ENCODE measurements around the gene NSF. TPM values are rescaled to one million over a fixed set of nuclear protein-coding genes. Genes with fewer than 3 reads are reported as not detected.

The NSF gene
- total RNA-seq, 1 donor from 2014 or later, result 36.6 TPM

GRCh38 chr17:46796084-46796483 is 205.6 kb downstream of the NSF start:
- peaks cover 17% of the 10 kb centered on the region for H3K4me1 Mint-ChIP-seq (ENCODE audit: unreplicated experiment)
- peaks cover 7% of the 10 kb centered on the region for H3K27me3 Mint-ChIP-seq (ENCODE audit: unreplicated experiment)
- no peak for TF ChIP-seq CTCF (IDR thresholded peaks at IDR 0.05; ENCODE audit: unreplicated experiment)
- H3K4me3 Mint-ChIP-seq (ENCODE audit: unreplicated experiment), result no peak overlapping the region
- DNase-seq (ENCODE audit: low spot score), result no peak
- no peaks in the 10 kb centered on the region for H3K9me3 Mint-ChIP-seq (ENCODE audit: unreplicated experiment)
- peaks cover 4% of the 10 kb centered on the region for H3K36me3 Mint-ChIP-seq (ENCODE audit: low read depth, unreplicated experiment)
- no peak overlapping the region for H3K27ac Mint-ChIP-seq (ENCODE audit: unreplicated experiment)

GRCh38 chr17:46796524-46796923 is 206.1 kb downstream of the NSF start:
- Mint-ChIP-seq H3K4me1 (ENCODE audit: unreplicated experiment) (peaks cover 15% of the 10 kb centered on the region), H3K9me3 (ENCODE audit: unreplicated experiment) (no peaks in the 10 kb centered on the region), H3K27ac (ENCODE audit: unreplicated experiment) (peak overlapping the region; percentile 42), H3K27me3 (ENCODE audit: unreplicated experiment) (peaks cover 4% of the 10 kb centered on the region), H3K4me3 (ENCODE audit: unreplicated experiment) (no peak overlapping the region), H3K36me3 (ENCODE audit: low read depth, unreplicated experiment) (peaks cover 4% of the 10 kb centered on the region)
- DNase-seq (ENCODE audit: low spot score), result no peak
- TF ChIP-seq CTCF (IDR thresholded peaks at IDR 0.05; ENCODE audit: unreplicated experiment), result no peak

GRCh38 chr17:46796956-46797530 is 206.6 kb downstream of the NSF start:
- H3K27ac Mint-ChIP-seq (ENCODE audit: unreplicated experiment), result peak overlapping the region; percentile 42
- peaks cover 10% of the 10 kb centered on the region for H3K4me1 Mint-ChIP-seq (ENCODE audit: unreplicated experiment)
- no peak for DNase-seq (ENCODE audit: low spot score)
- H3K9me3 Mint-ChIP-seq (ENCODE audit: unreplicated experiment), result no peaks in the 10 kb centered on the region
- no peak overlapping the region for H3K4me3 Mint-ChIP-seq (ENCODE audit: unreplicated experiment)
- H3K36me3 Mint-ChIP-seq (ENCODE audit: low read depth, unreplicated experiment), result peaks cover 4% of the 10 kb centered on the region
- TF ChIP-seq CTCF (IDR thresholded peaks at IDR 0.05; ENCODE audit: unreplicated experiment), result no peak
- peaks cover 4% of the 10 kb centered on the region for H3K27me3 Mint-ChIP-seq (ENCODE audit: unreplicated experiment)

GRCh38 chr17:46800573-46800972 is 210.1 kb downstream of the NSF start:
- H3K27me3 Mint-ChIP-seq (ENCODE audit: unreplicated experiment), result peaks cover 4% of the 10 kb centered on the region
- H3K27ac Mint-ChIP-seq (ENCODE audit: unreplicated experiment), result no peak overlapping the region
- peaks cover 11% of the 10 kb centered on the region for H3K36me3 Mint-ChIP-seq (ENCODE audit: low read depth, unreplicated experiment)

More at GRCh38 chr17:46800573-46800972, 210.1 kb downstream of the NSF start:
- Mint-ChIP-seq H3K9me3 (ENCODE audit: unreplicated experiment) (no peaks in the 10 kb centered on the region), H3K4me1 (ENCODE audit: unreplicated experiment) (peaks cover 2% of the 10 kb centered on the region), H3K4me3 (ENCODE audit: unreplicated experiment) (peak overlapping the region; percentile 59)
- DNase-seq (ENCODE audit: low spot score), result no peak
- TF ChIP-seq CTCF (IDR thresholded peaks at IDR 0.05; ENCODE audit: unreplicated experiment), result no peak
